DND-41 (cell line): ENCODE measurements around the gene FGF5.
"Not testable (repeated sequence)": the region's sequence is repeated elsewhere in the genome, so short reads cannot be mapped to it uniquely, and the experiment has no call there.

Source experiments
- ATAC-seq: fragments of 200-7000 bp; cut with Tn5 transposase; 3 replicates; pipeline ENCODE4 v1.9.1; 2021; ENCODE audit warnings: low read depth; ENCODE audit not compliant: insufficient read depth
- DNase-seq: peaks from one replicate; pipeline ENCODE4 v3.0.0-alpha.2; 2020
- H2AFZ ChIP-seq: 2 replicates; pipeline ENCODE4 v1.6.0; 2012; ENCODE audit warnings: low read depth, low read length
- H3K27ac ChIP-seq: 2 replicates; pipeline ENCODE4 v1.5.1; 2012; ENCODE audit warnings: low read length, inconsistent platforms
- H3K27me3 ChIP-seq: fragments of 200-600 bp; sonication (generic); 2 replicates; pipeline ENCODE4 v1.6.0; 2012; ENCODE audit warnings: low read length, mild to moderate bottlenecking, inconsistent platforms; ENCODE audit not compliant: insufficient read depth, poor library complexity
- H3K36me3 ChIP-seq: 2 replicates; pipeline ENCODE4 v1.5.1; 2012; ENCODE audit warnings: low read length, inconsistent platforms; ENCODE audit not compliant: insufficient read depth
- H3K4me1 ChIP-seq: 2 replicates; pipeline ENCODE4 v1.5.1; 2012; ENCODE audit warnings: mild to moderate bottlenecking, low read length; ENCODE audit not compliant: insufficient read depth
- H3K4me2 ChIP-seq: 2 replicates; pipeline ENCODE4 v1.6.0; 2012; ENCODE audit warnings: mild to moderate bottlenecking, moderate library complexity, low read length, inconsistent platforms; ENCODE audit not compliant: insufficient read depth
- H3K4me3 ChIP-seq, 2 experiments: fragments of 200-600 bp in 1 of 2; shearing (Covaris generic) in 1 of 2; 2 replicates each; pipeline ENCODE4 v1.5.1; 2012 to 2016; ENCODE audit warnings: inconsistent platforms in 2 of 2, low read length in 2 of 2, mild to moderate bottlenecking in 2 of 2, low read depth in 1 of 2, moderate library complexity in 1 of 2
- H3K79me2 ChIP-seq: 2 replicates; pipeline ENCODE4 v1.6.0; 2012; ENCODE audit warnings: low read length, inconsistent platforms; ENCODE audit not compliant: insufficient read depth
- H3K9ac ChIP-seq: 2 replicates; pipeline ENCODE4 v1.6.0; 2012; ENCODE audit warnings: low read depth, mild to moderate bottlenecking, inconsistent platforms, low read length, moderate library complexity
- H3K9me3 ChIP-seq: 2 replicates; pipeline ENCODE4 v1.5.1; 2012; ENCODE audit warnings: low read length, moderate library complexity, mild to moderate bottlenecking, inconsistent platforms; ENCODE audit not compliant: insufficient read depth, severe bottlenecking
- H4K20me1 ChIP-seq: 2 replicates; pipeline ENCODE4 v1.6.0; 2012; ENCODE audit warnings: low read length; ENCODE audit not compliant: insufficient read depth
- CTCF ChIP-seq: IDR thresholded peaks from 2 replicates; pipeline ENCODE4 v1.5.1; 2012; ENCODE audit warnings: borderline replicate concordance, low read length, moderate library complexity, mild to moderate bottlenecking; ENCODE audit not compliant: poor library complexity, severe bottlenecking; ENCODE audit errors: extremely low read depth
- EZH2 ChIP-seq: IDR thresholded peaks from 3 replicates; pipeline ENCODE4 v1.6.1; 2012; ENCODE audit warnings: borderline replicate concordance, low read depth, mild to moderate bottlenecking, moderate library complexity, low read length, inconsistent platforms; ENCODE audit not compliant: severe bottlenecking

FGF5 gene

GRCh38 chr4:80239480-80240150 is 26.8 kb upstream of the FGF5 start:
- Histone ChIP-seq H3K4me2 (no peak overlapping the region), H3K27me3 (no peaks in the 10 kb centered on the region)

GRCh38 chr4:80240976-80241375 is 25.5 kb upstream of the FGF5 start:
- peak overlapping the region; percentile 22; the same call in 1 of the 2 replicates for H2AFZ ChIP-seq
- DNase-seq (no peak), ATAC-seq (no peak)
- no peaks in the 10 kb centered on the region for H4K20me1 ChIP-seq
- H3K4me3 ChIP-seq = no peak overlapping the region
- TF ChIP-seq CTCF (no peak), EZH2 (no peak)
- no peak overlapping the region for H3K4me2 ChIP-seq
- no peaks in the 10 kb centered on the region for H3K4me1 ChIP-seq
- H3K27ac ChIP-seq = no peak overlapping the region
- H3K9ac ChIP-seq = no peak overlapping the region
- no peaks in the 10 kb centered on the region for H3K27me3 ChIP-seq
- H3K36me3 ChIP-seq = no peaks in the 10 kb centered on the region
- no peaks in the 10 kb centered on the region for H3K79me2 ChIP-seq
- H3K9me3 ChIP-seq = no peaks in the 10 kb centered on the region

More at GRCh38 chr4:80239480-80240150, 26.8 kb upstream of the FGF5 start:
- H3K36me3 ChIP-seq = no peaks in the 10 kb centered on the region
- DNase-seq = no peak
- no peak overlapping the region for H3K27ac ChIP-seq
- no peak for TF ChIP-seq CTCF
- no peak for TF ChIP-seq EZH2
- no peak overlapping the region for H2AFZ ChIP-seq
- no peaks in the 10 kb centered on the region for H3K79me2 ChIP-seq
- H3K9me3 ChIP-seq = no peaks in the 10 kb centered on the region
- no peak overlapping the region for H3K4me3 ChIP-seq
- no peak overlapping the region for H3K9ac ChIP-seq
- no peaks in the 10 kb centered on the region for H3K4me1 ChIP-seq
- no peaks in the 10 kb centered on the region for H4K20me1 ChIP-seq
- ATAC-seq = no peak

GRCh38 chr4:80243274-80244018 is 23.0 kb upstream of the FGF5 start:
- DNase-seq (no peak), ATAC-seq (no peak)
- Histone ChIP-seq H3K9ac (no peak overlapping the region), H2AFZ (no peak overlapping the region), H4K20me1 (no peaks in the 10 kb centered on the region), H3K9me3 (no peaks in the 10 kb centered on the region), H3K4me3 (no peak overlapping the region), H3K27me3 (no peaks in the 10 kb centered on the region), H3K4me1 (no peaks in the 10 kb centered on the region), H3K4me2 (no peak overlapping the region), H3K79me2 (no peaks in the 10 kb centered on the region), H3K36me3 (no peaks in the 10 kb centered on the region), H3K27ac (no peak overlapping the region)
- no peak for TF ChIP-seq CTCF
- no peak for TF ChIP-seq EZH2

- H3K9ac ChIP-seq, H3K36me3 ChIP-seq, H3K4me1 ChIP-seq, H3K4me2 ChIP-seq, H3K27me3 ChIP-seq, H2AFZ ChIP-seq, ATAC-seq, H4K20me1 ChIP-seq, H3K79me2 ChIP-seq, H3K9me3 ChIP-seq, H3K27ac ChIP-seq, DNase-seq, H3K4me3 ChIP-seq: not testable (repeated sequence)
Observed at GRCh38 chr4:80247484-80247883, 19.0 kb upstream of the FGF5 start.
